H1 (cell line): ENCODE measurements around the gene IRF2BP2. TPM values are rescaled to one million over a fixed set of nuclear protein-coding genes. Genes with fewer than 3 reads are reported as not detected.

ENCODE experiments used
- CTCF ChIA-PET: fragments of 300-600 bp; sonication (Branson Sonifier 250); formaldehyde crosslinking; loops from one replicate; lab custom pipeline; 2021; ENCODE audit not compliant: partially characterized antibody; lab: Charles Lee
- POLR2A ChIA-PET: fragments of 300-600 bp; sonication (Branson Sonifier 250); formaldehyde crosslinking; loops from one replicate; lab custom pipeline; 2021; ENCODE audit warnings: inconsistent platforms; ENCODE audit not compliant: partially characterized antibody; lab: Charles Lee
- DNase-seq, 2 experiments: peaks; one replicate each; pipeline versions ENCODE4 v3.0.0 to v3.0.0-alpha.2; 2010 to 2022; ENCODE audit warnings: low spot score in 2 of 2, low read depth in 1 of 2, mixed read lengths in 1 of 2
- FAIRE-seq: peaks from 2 replicates; lab custom pipeline; 2011; peaks lifted over from hg19 to GRCh38; lab: Jason Lieb, UNC
- H2AFZ ChIP-seq: 2 replicates; pipeline ENCODE4 v1.8.1; 2012; ENCODE audit warnings: low read length, inconsistent platforms
- H2AK5ac ChIP-seq: 2 replicates; pipeline ENCODE4 v1.6.1; 2013; ENCODE audit warnings: low read depth, low read length
- H2BK120ac ChIP-seq: replicated peaks from 2 replicates; pipeline ENCODE3; 2013; ENCODE audit warnings: low read depth, low read length, inconsistent platforms
- H2BK12ac ChIP-seq: 2 replicates; pipeline ENCODE4 v1.6.1; 2013; ENCODE audit warnings: low read depth, low read length
- H2BK15ac ChIP-seq: 2 replicates; pipeline ENCODE4 v1.6.1; 2013; ENCODE audit warnings: low read length
- H2BK20ac ChIP-seq: 2 replicates; pipeline ENCODE4 v1.6.1; 2013; ENCODE audit warnings: low read length
- H2BK5ac ChIP-seq: 2 replicates; pipeline ENCODE4 v1.6.1; 2013; ENCODE audit warnings: low read depth, low read length
- H3K14ac ChIP-seq: 2 replicates; pipeline ENCODE4 v1.6.1; 2013; ENCODE audit warnings: inconsistent platforms; ENCODE audit not compliant: insufficient read length
- H3K18ac ChIP-seq: 2 replicates; pipeline ENCODE4 v1.6.1; 2013; ENCODE audit warnings: low read length; ENCODE audit errors: extremely low read depth
- H3K23ac ChIP-seq: 2 replicates; pipeline ENCODE4 v1.6.1; 2013; ENCODE audit warnings: inconsistent platforms; ENCODE audit not compliant: insufficient read length
- H3K23me2 ChIP-seq: 2 replicates; pipeline ENCODE4 v1.6.1; 2013; ENCODE audit warnings: low read depth, low read length
- H3K27ac ChIP-seq: 2 replicates; pipeline ENCODE4 v1.6.1; 2011; ENCODE audit warnings: low read depth, low read length, inconsistent platforms
- H3K27me3 ChIP-seq, 4 experiments: replicated peaks in 1 of 4; 1 replicate in 1 of 4; 2 replicates in 3 of 4; pipeline versions ENCODE4 v1.6.1 to v1.8.1; 2011 to 2013; ENCODE audit warnings: low read length in 3 of 4, mild to moderate bottlenecking in 3 of 4, inconsistent platforms in 2 of 4, mixed read lengths in 2 of 4, moderate library complexity in 1 of 4; ENCODE audit not compliant: control insufficient read depth in 3 of 4, insufficient read depth in 3 of 4; ENCODE audit errors: extremely low read depth in 1 of 4
- H3K36me3 ChIP-seq, 4 experiments: 2 replicates each; pipeline versions ENCODE4 v1.6.1 to v1.8.1; 2011 to 2013; ENCODE audit warnings: mild to moderate bottlenecking in 4 of 4, low read length in 3 of 4, moderate library complexity in 2 of 4, control low read depth in 1 of 4, inconsistent platforms in 1 of 4; ENCODE audit not compliant: insufficient read depth in 4 of 4, control insufficient read depth in 2 of 4
- H3K4ac ChIP-seq: replicated peaks from 2 replicates; pipeline ENCODE3; 2013; ENCODE audit warnings: low read length, low read depth, mixed read lengths, inconsistent platforms; ENCODE audit not compliant: insufficient read length
- H3K4me1 ChIP-seq, 4 experiments: replicated peaks in 1 of 4; 1 replicate in 1 of 4; 2 replicates in 3 of 4; pipeline versions ENCODE4 v1.6.1 to v1.8.1; 2011 to 2013; ENCODE audit warnings: low read length in 3 of 4, inconsistent platforms in 2 of 4, mixed read lengths in 1 of 4; ENCODE audit not compliant: insufficient read depth in 4 of 4, control insufficient read depth in 3 of 4
- H3K4me2 ChIP-seq, 2 experiments: 2 replicates each; pipeline versions ENCODE4 v1.6.1 to v1.8.1; 2011 to 2013; ENCODE audit warnings: low read depth in 2 of 2, low read length in 2 of 2, control low read depth in 1 of 2, inconsistent platforms in 1 of 2, mild to moderate bottlenecking in 1 of 2; ENCODE audit not compliant: insufficient read depth in 1 of 2
- H3K4me3 ChIP-seq, 4 experiments: fragments of 200-600, 300-600 bp in 1 of 4; sonication (generic), shearing (Covaris generic), sonication (Bioruptor Twin) in 1 of 4; 2 replicates each; pipeline versions ENCODE4 v1.5.1 to v1.8.1; 2011 to 2016; ENCODE audit warnings: low read length in 4 of 4, low read depth in 3 of 4, control low read depth in 2 of 4, inconsistent platforms in 2 of 4, mild to moderate bottlenecking in 2 of 4, mixed read lengths in 1 of 4, moderate library complexity in 1 of 4; ENCODE audit not compliant: insufficient read depth in 2 of 4; ENCODE audit errors: extremely low read depth in 1 of 4
- H3K56ac ChIP-seq: replicated peaks from 2 replicates; pipeline ENCODE3; 2013; ENCODE audit warnings: low read depth, mild to moderate bottlenecking, mixed read lengths, low read length, inconsistent platforms; ENCODE audit not compliant: insufficient read length
- H3K79me1 ChIP-seq: 2 replicates; pipeline ENCODE4 v1.6.1; 2013; ENCODE audit warnings: low read depth, low read length, control low read depth
- H3K79me2 ChIP-seq, 2 experiments: 2 replicates each; pipeline versions ENCODE4 v1.6.1 to v1.8.1; 2012 to 2013; ENCODE audit warnings: low read length in 2 of 2, mild to moderate bottlenecking in 2 of 2, inconsistent platforms in 1 of 2; ENCODE audit not compliant: insufficient read depth in 2 of 2, control insufficient read depth in 1 of 2
- H3K9ac ChIP-seq, 4 experiments: replicated peaks in 1 of 4; 1 replicate in 1 of 4; 2 replicates in 3 of 4; pipeline versions ENCODE4 v1.6.1 to v1.8.1; 2011 to 2013; ENCODE audit warnings: low read depth in 3 of 4, low read length in 3 of 4, control low read depth in 2 of 4, mild to moderate bottlenecking in 2 of 4, moderate library complexity in 2 of 4, inconsistent platforms in 1 of 4; ENCODE audit errors: extremely low read depth in 1 of 4
- H3K9me3 ChIP-seq, 2 experiments: 2 replicates each; pipeline versions ENCODE4 v1.6.1 to v1.8.1; 2012 to 2013; ENCODE audit warnings: mild to moderate bottlenecking in 2 of 2, moderate library complexity in 2 of 2, control low read depth in 1 of 2, inconsistent platforms in 1 of 2, low read depth in 1 of 2, low read length in 1 of 2, mixed read lengths in 1 of 2; ENCODE audit not compliant: insufficient read depth in 2 of 2
- H4K20me1 ChIP-seq, 2 experiments: replicated peaks in 1 of 2; 2 replicates each; pipeline versions ENCODE3 to v1.8.1; 2011 to 2013; ENCODE audit warnings: inconsistent platforms in 2 of 2, low read length in 2 of 2, mild to moderate bottlenecking in 1 of 2; ENCODE audit not compliant: insufficient read depth in 2 of 2, control insufficient read depth in 1 of 2
- H4K5ac ChIP-seq: 2 replicates; pipeline ENCODE4 v1.6.1; 2013; ENCODE audit warnings: low read length, low read depth, mixed read lengths, inconsistent platforms; ENCODE audit not compliant: insufficient read length
- H4K8ac ChIP-seq: 2 replicates; pipeline ENCODE4 v1.8.0; 2013; ENCODE audit warnings: mild to moderate bottlenecking, moderate library complexity, low read length, inconsistent platforms; ENCODE audit not compliant: insufficient read depth; ENCODE audit errors: extremely low read depth
- H4K91ac ChIP-seq: replicated peaks from 2 replicates; pipeline ENCODE3; 2013; ENCODE audit warnings: low read length, mixed read lengths, inconsistent platforms; ENCODE audit not compliant: insufficient read length
- CTCF ChIP-seq, 3 experiments: IDR thresholded peaks; 1 replicate in 2 of 3; 2 replicates in 1 of 3; pipeline versions ENCODE4 v1.5.1 to v1.6.1; 2011; ENCODE audit warnings: low read length in 3 of 3, mild to moderate bottlenecking in 3 of 3, inconsistent platforms in 2 of 3, low read depth in 1 of 3, moderate library complexity in 1 of 3; ENCODE audit not compliant: insufficient read depth in 1 of 3; ENCODE audit errors: control extremely low read depth in 1 of 3
- RAD21 ChIP-seq, 2 experiments: IDR thresholded peaks in 1 of 2; conservative IDR thresholded peaks in 1 of 2; 2 replicates each; pipeline ENCODE4 v1.6.1; 2011; ENCODE audit warnings: low read depth in 2 of 2, low read length in 2 of 2, improper control_type of control experiment in 1 of 2, inconsistent platforms in 1 of 2, mild to moderate bottlenecking in 1 of 2, moderate library complexity in 1 of 2
- ZNF274 ChIP-seq: IDR thresholded peaks from 2 replicates; pipeline ENCODE4 v1.7.0; 2012; ENCODE audit warnings: low read length, borderline replicate concordance; ENCODE audit errors: extremely low read depth
- polyA plus RNA-seq, 7 experiments: library from polyadenylated mRNA; depleted of rRNA in 3 of 7; stranded (reverse) in 5 of 7; unstranded in 2 of 7; fragments of >200 nt in 5 of 7; fragments of 200-250 nt in 2 of 7; gene quantifications; 1 replicate in 5 of 7; 2 replicates in 1 of 7; 4 replicates in 1 of 7; pipeline versions ENCODE4 v1.2.1 to v1.2.3, GENCODE V29; 2011 to 2013; ENCODE audit warnings: missing spikeins in 2 of 7, mixed read lengths in 2 of 7
- total RNA-seq: library from RNA; stranded (reverse); fragmentation: NEBNext Ultra II Directional; extraction: Animal tissue kit (Norgen Biotek cat#: 25700); gene quantifications from 2 replicates; pipeline ENCODE4 v1.2.1, GENCODE V29; 2021

Gene IRF2BP2
- total and polyA plus RNA-seq, 2 of the 8 experiments (the other 6 are each of a cell fraction or from before 2014, with no cell fraction given): 24.9 to 67.5 TPM

DNA sequence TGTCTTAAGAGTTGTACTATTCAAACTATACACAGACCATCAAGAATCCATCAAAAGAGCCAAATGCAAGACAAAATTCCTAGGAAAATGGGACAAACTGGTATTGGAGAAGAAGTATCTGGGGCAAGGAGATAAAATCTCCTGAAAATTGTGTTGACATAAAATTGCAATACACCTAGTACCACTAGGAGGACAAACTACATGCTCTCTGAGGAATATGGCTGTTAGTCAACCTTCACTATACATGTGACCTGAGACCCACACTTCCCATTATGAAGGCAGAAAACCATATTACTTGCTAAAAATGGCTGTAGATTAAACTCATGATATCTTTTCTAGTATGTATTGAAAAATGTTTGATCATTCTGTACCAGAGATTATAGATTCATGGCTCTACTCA is 30.0 kb downstream of the IRF2BP2 start:
- Histone ChIP-seq H3K4ac (no peak overlapping the region), H3K9me3 (no peaks in the 10 kb centered on the region), H3K4me3 (no peak overlapping the region), H3K27me3 (no peaks in the 10 kb centered on the region), H3K23ac (no peak overlapping the region), H3K56ac (no peak overlapping the region), H3K79me2 (no peaks in the 10 kb centered on the region), H3K18ac (no peak overlapping the region), H3K4me1 (no peaks in the 10 kb centered on the region), H2BK120ac (no peak overlapping the region), H3K9ac (no peak overlapping the region), H4K8ac (no peak overlapping the region), H4K20me1 (no peaks in the 10 kb centered on the region), H2BK20ac (no peak overlapping the region), H3K36me3 (no peaks in the 10 kb centered on the region), H3K14ac (no peak overlapping the region), H3K79me1 (no peaks in the 10 kb centered on the region), H2BK12ac (no peak overlapping the region), H3K27ac (no peak overlapping the region), H2BK15ac (no peak overlapping the region), H2AFZ (no peak overlapping the region), H3K4me2 (no peak overlapping the region), H2AK5ac (no peak overlapping the region), H4K5ac (no peak overlapping the region), H4K91ac (no peak overlapping the region), H3K23me2 (0 out of 2 replicates have a peak, but pooled peaks cover 1% of the 10 kb centered on the region), H2BK5ac (no peak overlapping the region)
- FAIRE-seq (no peak), DNase-seq (no peak)
- ChIA-PET POLR2A (no interaction called here), CTCF (interaction anchor here (0.6 kb wide), 1 partner anchor 61 kb away, joined by 3 read pairs; no protein-coding TSS in a partner anchor)
- TF ChIP-seq RAD21 (IDR thresholded peaks at IDR 0.05 in 1 of 2, conservative IDR thresholded peaks at IDR 0.05 in 1 of 2; ENCODE audit: low read depth in 2 of 2, low read length in 2 of 2) (peak; percentile 25 to 32; a peak in 2 of 4 replicates), CTCF (IDR thresholded peaks at IDR 0.05; ENCODE audit: control extremely low read depth in 1 of 3, insufficient read depth in 1 of 3, low read depth in 1 of 3, low read length in 3 of 3) (peak in 1 of 3 experiments; percentile 28; a peak in 1 of 4 replicates), ZNF274 (no peak)
